Stimulated activated naive CD4-positive, alpha-beta T cell (primary cell): ENCODE data around the gene IL1F10.

Experiments used
- DNase-seq, 6 experiments: peaks; one replicate each; lab custom pipeline; 2025; lab: John Stamatoyannopoulos, UW

IL1F10 gene

DNA sequence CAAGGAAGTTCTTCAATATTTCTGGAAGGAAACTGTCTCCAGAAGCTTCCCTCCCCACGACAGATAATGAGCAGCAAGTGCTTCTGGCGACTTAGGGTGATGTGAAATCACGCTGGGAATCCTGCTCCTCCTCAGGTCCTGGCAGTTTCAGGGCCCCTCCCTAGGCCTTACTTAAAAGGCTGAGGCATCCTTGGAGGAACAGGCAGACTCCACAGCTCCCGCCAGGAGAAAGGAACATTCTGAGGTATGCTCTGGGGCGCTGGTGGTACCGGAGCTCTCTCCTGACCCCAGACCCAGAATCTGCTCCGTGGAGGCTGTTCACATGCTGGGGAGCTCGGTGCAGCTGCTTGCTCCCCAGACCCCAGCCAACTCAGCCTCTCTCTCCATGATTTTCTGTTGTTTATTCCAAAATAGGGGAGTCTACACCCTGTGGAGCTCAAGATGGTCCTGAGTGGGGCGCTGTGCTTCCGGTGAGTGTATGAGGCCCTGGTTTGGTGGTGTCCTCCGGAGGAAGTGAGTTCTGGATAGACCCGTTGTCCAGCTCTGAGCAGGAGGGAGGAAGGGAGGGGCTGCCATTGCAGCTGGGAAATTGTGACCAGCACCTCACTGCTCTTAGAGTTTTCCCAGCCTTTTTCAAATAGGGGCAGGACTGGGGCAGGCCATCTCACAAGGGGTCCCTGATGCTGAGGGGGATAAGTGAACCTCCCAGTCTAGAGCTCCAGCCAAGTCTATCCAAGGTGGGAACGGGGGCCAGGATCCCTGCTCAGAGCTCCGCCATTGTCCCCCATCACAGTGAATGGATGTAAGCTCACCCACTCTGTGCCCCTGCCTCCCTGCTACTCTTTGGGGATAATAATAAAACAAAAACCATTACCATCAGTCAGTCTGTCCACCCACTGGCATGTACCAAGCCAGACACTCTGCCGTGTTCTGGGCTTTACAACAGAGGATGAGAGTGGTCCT, 8.5 kb upstream of the IL1F10 start, which contains the start of gene IL36RN:
TSS of gene IL36RN (plus strand) at position 201 of the 963 bp plus-strand sequence. CDS start at position 442, 241 bp downstream.
- no peak for DNase-seq

GRCh38 chr2:113060396-113060795, 7.4 kb upstream of the IL1F10 start:
- DNase-seq = no peak

DNA sequence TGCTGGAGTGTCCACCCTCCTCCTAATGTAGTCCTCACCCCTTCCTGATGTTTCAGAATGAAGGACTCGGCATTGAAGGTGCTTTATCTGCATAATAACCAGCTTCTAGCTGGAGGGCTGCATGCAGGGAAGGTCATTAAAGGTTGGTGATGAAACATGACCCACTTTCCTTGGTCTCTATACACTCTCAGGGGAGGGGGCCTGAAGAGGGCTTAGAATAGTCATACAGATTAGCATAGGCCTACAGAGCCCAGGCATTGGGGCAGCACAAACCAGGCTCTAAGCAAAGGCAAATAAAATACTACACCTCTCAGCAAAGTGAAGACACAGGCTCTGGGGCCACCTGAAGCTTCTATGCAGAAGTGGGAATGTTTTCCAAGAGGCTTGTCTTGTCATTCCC, 7.0 kb upstream of the IL1F10 start:
- DNase-seq = no peak

- DNase-seq = no peak
Measured at GRCh38 chr2:113061241-113061640, 6.5 kb upstream of the IL1F10 start.

GRCh38 chr2:113061896-113062770, 5.6 kb upstream of the IL1F10 start:
- DNase-seq = no peak

DNA sequence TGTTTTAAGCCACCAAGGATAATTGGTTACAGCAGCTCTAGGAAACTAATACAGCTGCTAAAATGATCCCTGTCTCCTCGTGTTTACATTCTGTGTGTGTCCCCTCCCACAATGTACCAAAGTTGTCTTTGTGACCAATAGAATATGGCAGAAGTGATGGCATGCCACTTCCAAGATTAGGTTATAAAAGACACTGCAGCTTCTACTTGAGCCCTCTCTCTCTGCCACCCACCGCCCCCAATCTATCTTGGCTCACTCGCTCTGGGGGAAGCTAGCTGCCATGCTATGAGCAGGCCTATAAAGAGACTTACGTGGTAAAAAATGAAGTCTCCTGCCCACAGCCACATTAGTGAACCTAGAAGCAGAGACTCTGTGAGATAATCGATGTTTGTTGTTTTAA, 3.5 kb upstream of the IL1F10 start:
- DNase-seq = no peak

DNA sequence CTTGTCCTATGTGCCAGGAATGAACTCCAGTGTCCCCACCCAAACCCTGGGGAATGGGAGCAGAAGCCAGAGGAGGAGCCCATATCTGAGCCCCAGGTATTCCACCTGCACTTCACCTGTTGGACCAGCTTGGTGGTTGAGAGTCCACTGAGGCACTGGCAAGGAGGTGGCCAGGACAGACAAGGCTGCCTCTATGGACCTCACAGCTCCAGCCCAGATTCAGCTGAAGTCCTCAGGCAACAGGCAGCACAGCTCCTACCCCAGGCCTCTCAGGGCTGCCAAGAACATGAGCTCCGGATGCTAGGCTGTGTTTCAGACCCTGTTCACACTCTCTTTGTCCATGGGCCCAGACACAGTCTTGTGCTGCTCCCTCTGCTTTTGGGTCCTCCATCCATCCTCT, 2.9 kb upstream of the IL1F10 start:
- no peak for DNase-seq

DNA sequence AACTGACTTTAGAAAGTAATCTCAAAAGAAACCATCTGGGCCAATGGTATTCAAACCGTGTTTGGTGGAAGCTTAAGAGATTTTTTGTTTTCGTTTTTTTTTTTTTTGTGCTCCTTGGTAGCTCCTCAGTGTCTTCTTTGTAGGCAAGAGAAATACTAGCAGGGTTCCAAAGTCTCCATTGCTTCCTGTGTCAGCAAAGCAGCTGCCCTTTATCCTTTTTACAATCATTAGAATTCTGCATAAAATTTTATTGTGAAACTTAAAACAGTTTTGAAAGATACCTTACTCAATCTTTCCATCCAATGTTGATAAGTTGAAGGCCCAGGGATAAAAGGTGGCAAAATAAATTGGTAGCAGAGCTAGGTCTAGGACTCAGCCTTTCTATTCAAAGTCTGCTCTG, 479 bp downstream of the IL1F10 start:
- no peak for DNase-seq

GRCh38 chr2:113068706-113069485, 1.1 kb downstream of the IL1F10 start:
- no peak for DNase-seq

DNA sequence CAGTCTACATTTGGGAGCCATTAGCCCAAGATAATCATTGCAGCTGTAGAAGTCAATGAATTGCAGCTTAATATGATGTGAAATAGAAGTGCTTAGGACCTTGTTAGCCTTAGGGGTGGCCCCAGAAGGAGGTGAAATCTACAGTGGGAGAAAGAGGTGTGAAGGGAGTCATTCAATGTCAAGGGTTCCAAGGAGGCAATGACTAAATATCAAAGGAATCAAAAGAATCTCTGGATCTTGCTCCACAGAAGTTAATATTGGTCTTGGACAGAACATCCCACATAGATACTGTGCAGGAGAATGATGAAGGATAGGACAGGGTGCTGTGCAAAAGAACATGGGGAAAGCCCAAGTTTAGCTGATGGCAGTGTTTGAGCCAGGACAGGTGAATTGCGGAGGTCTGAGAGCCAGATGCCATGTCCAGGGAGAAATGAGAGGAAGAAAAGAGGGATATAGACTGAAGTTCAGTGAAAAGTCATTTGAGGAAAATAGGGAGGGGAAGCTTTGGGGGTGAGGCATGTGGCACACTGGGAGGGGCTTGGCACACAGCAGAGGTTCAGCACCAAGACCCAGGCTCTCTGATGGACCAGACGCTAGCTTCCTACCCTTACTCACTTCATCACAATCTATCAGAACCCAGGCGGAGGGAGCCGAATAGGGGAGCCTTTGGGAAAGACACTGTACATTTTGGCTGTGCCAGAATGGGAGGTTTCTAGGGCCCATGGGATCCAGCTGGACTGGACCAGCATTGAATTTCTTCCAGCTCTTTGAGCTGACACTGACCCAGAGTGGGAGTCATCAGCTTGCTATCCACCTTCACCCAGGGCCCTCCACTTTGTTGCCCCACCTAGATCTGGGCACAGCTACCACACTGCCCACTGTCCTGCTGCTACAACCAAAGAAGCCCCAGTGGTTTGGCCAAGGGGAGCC, 2.2 kb downstream of the IL1F10 start:
- no peak for DNase-seq

- no peak for DNase-seq
Measured at GRCh38 chr2:113070606-113070975, 2.8 kb downstream of the IL1F10 start.

DNA sequence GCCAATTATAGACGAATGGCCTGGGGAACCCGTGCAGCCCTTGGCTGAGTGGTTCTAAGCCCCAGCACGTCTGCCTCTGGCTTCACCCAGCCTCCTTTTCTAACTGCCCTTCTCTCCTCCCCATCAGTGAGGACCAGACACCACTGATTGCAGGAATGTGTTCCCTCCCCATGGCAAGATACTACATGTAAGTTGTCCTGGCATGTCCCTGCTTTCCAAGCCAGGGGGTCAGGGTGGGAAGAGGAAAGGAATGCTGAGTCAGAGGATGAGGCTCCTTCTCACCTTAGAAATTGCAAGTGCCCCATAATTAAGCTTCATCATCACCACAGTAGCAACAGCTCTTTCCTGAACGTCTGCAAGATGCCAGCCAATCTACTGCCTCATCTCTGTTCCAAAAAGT, 4.8 kb downstream of the IL1F10 start:
- no peak for DNase-seq

DNA sequence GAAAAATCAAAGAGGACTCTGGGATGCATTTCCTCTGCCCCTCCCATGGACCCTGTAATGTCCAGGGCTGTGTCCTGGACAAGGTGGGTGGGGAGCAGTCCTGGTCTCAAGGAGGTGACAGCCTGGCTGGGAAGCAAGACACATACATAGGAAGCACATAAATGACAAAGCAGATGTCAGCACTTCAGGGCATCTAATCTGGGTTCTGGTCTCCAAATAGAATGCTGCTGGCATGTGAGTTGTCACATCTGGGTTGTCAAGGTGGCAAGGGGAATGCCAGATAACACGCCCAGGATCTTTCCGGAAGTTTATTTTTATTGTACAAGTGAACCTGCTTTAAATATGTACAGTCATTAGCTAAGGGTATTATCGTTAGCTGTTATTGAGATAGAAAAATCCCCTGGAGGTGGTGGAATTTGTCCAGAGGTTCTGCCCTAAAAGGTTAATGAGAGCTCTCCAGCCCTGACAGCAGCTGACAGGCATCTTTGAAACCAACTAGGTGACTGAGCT, 5.6 kb downstream of the IL1F10 start:
- DNase-seq = no peak

DNA sequence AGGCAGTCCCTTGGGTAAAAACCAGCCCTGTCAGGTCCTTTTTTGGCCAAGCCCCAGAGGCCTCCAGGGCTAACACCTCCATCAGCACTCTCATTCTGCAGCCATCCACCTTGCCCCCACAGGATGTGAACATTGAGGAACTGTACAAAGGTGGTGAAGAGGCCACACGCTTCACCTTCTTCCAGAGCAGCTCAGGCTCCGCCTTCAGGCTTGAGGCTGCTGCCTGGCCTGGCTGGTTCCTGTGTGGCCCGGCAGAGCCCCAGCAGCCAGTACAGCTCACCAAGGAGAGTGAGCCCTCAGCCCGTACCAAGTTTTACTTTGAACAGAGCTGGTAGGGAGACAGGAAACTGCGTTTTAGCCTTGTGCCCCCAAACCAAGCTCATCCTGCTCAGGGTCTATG, 7.3 kb downstream of the IL1F10 start:
- DNase-seq = no peak

DNA sequence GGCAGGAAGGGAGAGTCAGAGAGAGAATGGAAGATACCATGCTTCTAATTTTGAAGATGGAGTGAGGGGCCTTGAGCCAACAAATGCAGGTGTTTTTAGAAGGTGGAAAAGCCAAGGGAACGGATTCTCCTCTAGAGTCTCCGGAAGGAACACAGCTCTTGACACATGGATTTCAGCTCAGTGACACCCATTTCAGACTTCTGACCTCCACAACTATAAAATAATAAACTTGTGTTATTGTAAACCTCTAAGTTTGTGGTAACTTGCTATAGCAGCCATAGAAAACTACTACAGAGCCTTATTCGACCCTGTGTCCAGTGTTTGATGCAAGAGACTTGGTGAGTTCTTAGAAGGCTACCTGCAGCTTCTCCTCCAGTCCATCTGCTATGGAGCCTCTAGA, 7.8 kb downstream of the IL1F10 start:
- no peak for DNase-seq

DNA sequence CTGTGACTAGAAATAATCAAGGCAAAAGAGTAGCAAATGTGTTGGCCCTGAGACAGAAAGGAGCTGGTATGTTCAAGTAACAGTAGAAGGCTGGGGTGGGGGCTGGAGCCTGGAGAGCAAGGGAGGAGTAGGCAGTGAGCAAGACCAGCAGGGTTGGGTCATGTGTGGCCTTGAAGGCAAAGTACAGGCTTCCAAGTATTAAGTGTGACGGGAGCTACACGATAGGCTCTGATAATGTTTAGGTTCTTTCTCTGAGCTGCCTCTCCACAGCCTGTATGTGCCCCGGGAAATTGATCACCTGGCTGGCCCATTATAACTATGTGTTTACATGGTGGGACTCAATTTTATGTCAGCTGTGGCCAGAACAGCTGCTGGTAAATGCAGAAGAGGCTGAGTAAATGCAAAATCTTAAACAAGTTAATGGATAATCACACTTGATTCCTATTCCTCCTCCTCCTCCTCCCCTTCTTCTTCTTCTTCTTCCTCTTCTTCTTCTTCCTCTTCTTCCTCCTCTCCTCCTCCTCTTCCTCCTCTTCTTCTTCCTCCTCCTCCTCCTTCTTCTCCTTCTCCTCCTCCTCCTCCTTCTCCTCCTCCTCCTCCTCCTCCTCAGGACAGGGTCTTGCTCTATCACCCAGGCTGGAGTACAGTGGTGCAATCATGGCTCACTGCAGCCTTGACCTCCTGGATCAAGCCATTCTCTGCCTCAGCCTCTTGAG, 9.3 kb downstream of the IL1F10 start:
- DNase-seq = no peak

- DNase-seq = no peak
Measured at GRCh38 chr2:113077921-113078320, 10.2 kb downstream of the IL1F10 start.

- DNase-seq = no peak
Measured at GRCh38 chr2:113078350-113078839, 10.6 kb downstream of the IL1F10 start.

DNA sequence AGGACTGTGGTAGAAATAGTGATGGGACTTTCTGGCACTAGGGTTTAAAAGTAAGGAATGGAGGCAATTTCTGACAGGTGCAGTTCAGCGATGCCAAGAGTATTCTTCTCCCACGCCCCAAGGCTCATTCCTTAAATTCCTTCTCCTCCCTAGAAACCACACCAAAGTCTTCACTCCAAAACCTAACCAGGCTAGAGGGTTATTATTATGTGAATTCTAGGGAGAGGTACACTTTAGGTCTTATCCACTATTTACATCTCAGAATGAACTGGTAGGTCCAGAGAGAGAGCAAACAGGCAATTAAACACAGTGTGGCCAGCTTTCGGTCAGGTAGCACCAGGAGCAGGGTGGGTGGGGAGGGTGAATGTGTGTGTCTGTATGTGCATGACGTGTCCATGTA, 11.4 kb downstream of the IL1F10 start:
- DNase-seq = no peak

DNA sequence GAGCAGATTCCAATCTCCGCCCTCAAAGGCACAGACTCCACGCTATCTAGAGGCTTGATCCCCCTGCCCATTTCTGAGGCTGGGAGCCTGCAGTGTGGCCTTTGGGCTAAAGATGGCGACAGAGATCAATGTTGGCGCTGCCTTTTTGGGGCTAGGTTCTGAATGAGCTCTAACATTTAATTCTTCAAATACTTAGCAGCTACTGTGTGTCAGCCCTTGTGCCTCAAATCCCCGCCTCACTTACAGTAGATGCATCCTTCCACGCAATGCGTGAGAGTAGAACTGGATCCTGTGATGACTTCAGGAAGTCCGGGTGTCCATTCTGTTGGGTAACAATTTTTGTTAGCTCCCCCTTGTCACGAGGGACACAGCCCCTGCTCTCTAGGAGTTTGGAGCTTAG, 12.4 kb downstream of the IL1F10 start:
- DNase-seq = peak in 5 of 6 experiments; percentile 6 to 40 (median 15)
